ENCODE results near the gene CTSC. TPM values are rescaled to one million over a fixed set of nuclear protein-coding genes. Genes with fewer than 3 reads are reported as not detected.
"Not testable (repeated sequence)": the region's sequence is repeated elsewhere in the genome, so short reads cannot be mapped to it uniquely, and the experiment has no call there.

CTSC gene
- total RNA-seq, 1 experiment from 2014 or later: not detected

DNA sequence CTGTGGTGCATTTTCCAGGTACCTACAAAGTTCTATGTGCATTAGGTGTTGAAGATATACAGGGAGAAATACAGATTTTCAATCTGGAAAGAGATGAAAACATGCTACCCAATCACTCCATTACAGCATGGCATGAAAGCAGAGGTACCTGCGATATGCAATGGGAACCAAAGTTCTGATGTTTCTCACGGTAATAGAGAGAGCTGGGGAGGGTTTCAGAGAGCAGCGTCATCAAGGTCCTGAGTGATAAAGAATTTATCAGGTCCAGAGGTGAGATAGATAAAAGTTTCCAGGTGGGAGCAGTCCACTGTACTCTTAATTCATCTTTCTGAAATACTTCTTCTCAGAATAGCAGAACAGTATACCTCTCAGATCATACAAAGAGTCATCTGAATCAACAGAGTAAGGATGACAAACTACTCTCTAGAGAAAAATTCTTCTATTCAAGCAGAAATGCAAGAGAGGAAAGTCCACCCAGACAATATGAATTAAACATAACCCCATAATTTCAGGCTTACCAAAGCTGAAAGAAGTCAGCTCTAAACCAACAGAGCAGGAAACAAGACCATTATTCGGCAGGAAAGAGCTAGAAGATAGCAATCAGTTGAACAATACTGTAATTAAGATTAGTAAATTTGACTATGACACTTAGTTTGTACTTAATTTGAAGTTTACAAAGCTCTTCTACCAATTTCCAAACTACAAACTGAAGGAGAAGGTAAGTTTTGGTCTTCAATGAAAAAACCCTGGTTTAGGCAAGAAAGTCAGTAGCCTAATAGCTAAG lies 12.8 kb downstream of the CTSC start:
- DNase-seq (ENCODE audit: low spot score): no peak
- in situ Hi-C loops (cut with HindIII; ENCODE audit: low sequenced_read_pairs): no loop called here

DNA sequence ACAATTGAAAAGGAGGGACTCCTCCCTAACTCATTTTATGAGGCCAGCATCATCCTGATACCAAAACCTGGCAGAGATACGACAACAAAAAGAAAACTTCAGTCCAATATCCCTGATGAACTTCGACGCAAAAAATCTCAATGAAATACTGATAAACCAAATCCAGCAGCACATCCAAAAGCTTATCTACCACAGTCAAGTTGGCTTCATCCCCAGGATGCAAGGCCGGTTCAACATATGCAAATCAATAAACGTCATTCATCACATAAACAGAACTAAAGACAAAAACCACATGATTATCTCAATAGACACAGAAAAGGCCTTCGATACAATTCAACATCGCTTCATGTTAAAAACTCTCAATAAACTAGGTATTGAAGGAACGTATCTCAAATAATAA lies 14.7 kb downstream of the CTSC start:
- in situ Hi-C loops (cut with HindIII; ENCODE audit: low sequenced_read_pairs); DNase-seq (ENCODE audit: low spot score): not testable (repeated sequence)

DNA sequence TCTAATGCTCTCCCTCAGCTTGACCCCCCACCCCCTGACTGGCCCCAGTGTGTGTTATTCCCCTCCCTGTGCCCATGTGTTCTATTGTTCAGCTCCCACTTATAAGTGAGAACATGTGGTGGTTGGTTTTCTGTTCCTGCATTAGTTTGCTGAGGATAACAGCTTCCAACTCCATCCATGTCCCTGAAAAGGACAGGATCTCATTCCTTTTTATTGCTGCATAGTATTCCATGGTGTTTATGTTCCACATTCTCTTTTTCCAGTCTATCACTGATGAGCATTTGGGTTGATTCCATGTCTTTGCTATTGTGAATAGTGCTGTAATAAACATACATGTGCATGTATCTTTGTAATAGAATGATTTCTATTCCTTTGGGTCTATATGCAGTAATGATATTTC lies 16.1 kb downstream of the CTSC start:
- DNase-seq (ENCODE audit: low spot score); in situ Hi-C loops (cut with HindIII; ENCODE audit: low sequenced_read_pairs): not testable (repeated sequence)

DNA sequence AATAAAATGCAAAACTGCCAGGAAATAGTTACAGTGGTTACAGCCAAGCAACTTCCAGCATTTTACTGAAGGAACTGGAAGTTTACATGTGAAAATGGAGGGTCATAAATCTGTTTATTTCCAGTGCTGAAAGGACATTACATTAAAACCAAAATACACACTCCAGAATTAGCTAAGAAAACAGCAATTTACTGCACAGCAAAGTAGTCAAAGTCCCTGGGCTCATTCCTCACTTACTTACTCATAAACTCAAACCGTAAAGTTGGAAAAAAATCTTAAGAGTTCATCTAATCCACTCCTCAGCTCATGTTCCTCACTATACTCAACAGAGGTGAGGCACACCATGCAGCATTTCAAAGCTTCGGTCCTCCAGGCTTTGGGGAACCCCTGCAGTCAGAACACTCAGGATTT lies 17.4 kb downstream of the CTSC start:
- in situ Hi-C loops (cut with HindIII; ENCODE audit: low sequenced_read_pairs): no loop called here
- no peak for DNase-seq (ENCODE audit: low spot score)

DNA sequence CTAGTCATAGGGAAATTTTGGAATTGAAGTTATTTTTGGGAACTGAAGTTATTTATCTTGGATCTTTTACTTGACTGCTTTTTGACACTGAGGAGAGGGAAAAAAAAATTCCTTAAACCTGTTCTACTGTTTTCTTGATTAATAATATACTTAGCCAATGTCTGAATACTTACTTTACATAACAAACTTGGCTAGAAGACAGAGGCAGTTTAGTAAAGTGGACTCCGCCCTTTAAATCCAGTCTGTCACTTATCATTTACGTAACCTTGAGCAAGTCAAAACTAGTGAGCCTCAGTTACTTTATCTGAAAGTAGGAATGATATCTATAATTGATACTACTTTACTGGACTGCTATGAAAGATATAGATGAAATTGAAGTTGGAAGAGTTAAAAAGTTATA lies 19.5 kb downstream of the CTSC start:
- in situ Hi-C loops (cut with HindIII; ENCODE audit: low sequenced_read_pairs): no loop called here
- no peak for DNase-seq (ENCODE audit: low spot score)

DNA sequence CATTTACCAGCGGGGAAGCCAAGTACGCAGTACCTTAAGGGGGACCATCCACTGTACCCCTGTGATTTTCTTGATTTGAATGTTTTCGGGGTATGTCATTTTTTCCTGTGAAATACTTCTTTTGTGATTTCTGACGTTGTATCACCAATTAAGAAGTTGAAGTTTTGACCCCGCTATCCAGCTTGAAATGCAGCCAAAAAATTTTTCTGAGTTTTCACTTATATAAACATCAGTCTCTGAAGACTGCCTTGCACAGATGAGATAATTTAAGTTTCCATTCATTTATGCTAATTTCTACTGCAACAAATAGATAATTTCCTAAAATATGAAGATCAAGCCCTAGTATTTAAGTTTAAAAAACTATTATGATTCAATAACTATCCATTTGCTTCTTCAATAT lies 20.0 kb downstream of the CTSC start:
- in situ Hi-C loops (cut with HindIII; ENCODE audit: low sequenced_read_pairs): no loop called here

DNA sequence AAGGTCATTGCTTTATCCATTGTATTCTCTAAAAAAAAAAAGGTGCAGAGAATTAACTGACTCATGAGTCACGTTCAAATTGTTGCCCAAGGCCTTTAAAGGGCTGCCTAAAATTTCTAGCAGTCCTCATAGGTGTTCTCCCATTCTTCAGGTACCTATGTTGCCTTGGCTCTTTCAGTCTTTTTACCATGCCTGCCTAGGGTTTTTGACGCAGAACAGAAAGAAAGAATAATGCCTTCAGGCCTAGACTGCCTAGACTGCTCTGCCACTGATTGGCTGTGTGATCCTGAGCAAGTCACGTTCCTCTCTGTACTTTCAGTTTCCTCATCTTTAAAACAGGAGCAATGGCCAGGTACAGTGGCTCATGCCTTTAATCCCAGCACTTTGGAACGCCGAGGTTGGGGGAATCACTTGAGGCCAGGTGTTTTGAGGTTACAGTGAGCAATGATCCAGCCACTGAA lies 21.5 kb downstream of the CTSC start:
- in situ Hi-C loops (cut with HindIII; ENCODE audit: low sequenced_read_pairs): no loop called here
- DNase-seq (ENCODE audit: low spot score): no peak

More for the DNA sequence above, 20.0 kb downstream of the CTSC start:
- no peak for DNase-seq (ENCODE audit: low spot score)

DNA sequence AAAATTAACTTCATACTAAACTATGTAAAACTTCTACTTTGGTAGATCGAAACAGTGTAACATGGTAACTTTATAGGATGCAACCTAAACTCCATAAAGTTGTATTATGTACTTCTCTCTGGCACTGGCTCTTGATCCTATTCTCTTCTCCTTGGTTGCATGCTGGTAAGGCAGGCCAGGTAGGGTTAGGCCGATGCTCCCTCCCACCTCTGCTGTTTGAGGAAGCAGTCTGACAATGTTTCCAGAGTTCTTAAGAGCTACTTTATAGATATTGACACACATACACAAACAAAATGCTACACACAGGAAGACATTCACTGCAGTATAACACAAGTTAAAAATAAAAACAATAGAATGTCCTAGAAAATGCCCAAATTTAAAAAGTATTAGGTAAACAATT lies 22.5 kb downstream of the CTSC start:
- in situ Hi-C loops (cut with HindIII; ENCODE audit: low sequenced_read_pairs): no loop called here
- no peak for DNase-seq (ENCODE audit: low spot score)

DNA sequence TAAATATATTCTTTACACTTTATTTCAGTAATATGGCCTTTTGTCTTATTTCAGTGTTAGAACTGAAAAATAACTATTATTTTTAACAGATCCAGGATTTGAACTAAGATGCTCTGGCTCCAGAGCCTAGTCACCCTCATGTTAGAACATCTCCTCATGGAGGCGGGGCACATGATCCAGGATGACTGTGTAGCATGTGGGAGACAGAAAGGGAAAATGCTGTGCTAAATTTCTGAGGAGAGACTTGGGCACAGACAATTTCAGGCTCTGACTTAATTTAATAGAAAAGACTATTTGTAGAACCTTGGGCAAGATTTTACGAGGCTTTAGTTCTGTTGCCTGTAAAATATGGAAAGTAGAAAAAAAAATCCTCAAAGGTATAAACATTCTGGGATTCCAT lies 24.1 kb downstream of the CTSC start:
- no peak for DNase-seq (ENCODE audit: low spot score)
- in situ Hi-C loops (cut with HindIII; ENCODE audit: low sequenced_read_pairs): no loop called here

DNA sequence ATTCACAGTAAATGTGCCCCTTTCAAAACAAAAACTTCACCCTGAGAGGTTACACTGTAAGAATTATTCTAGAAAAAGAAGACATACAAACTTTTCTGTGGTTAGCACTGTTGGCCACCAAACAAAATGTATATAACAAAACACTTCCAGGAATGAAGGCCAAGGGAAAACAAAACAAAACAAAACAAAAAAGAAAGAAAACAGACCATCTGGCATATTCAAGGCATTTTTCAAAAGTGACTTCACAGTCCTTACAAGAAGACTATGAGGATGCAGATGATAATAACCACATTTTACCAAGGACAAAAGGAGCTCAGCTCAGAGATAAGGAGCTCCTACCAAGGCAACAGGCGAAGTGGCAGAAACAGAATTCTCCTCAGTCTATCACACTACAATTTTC lies 24.9 kb downstream of the CTSC start:
- no peak for DNase-seq (ENCODE audit: low spot score)
- in situ Hi-C loops (cut with HindIII; ENCODE audit: low sequenced_read_pairs): no loop called here

DNA sequence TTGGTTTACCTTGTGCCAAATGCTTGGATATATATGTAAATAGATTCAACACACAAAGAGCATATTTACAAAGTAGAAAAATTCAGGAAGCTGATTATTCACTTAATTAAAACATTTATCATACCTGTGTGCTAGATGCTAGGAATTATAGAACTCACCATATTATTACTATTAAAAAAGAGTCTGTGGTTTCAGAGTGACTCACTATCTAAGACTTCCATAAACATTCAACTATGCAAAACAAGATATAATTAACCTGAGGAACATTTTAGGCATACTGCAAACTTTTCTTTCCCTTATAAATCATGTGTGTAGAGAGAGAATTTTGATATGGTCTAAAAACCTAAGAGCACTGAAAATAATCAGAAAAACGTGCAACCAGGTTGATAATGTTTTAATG lies 27.3 kb downstream of the CTSC start:
- no peak for DNase-seq (ENCODE audit: low spot score)
- in situ Hi-C loops (cut with HindIII; ENCODE audit: low sequenced_read_pairs): no loop called here

DNA sequence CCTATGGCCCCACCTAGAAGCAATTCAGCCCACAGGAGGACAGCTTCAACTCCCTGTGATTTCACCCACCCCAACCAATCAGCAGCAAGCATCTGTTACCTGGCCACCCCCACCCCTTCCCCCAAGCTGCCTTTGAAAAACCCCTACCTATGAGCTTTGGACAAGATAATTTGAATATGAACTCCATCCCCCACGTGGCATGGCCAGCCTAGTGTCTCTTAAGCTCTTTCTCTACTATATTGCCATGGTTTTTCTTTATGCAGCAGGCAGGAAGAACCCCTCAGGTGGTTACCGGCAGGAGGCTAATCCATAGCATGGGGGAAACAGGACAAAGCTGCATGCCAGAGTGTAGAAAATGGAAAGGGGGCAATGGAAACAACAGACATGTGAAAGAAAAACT lies 29.0 kb downstream of the CTSC start:
- DNase-seq (ENCODE audit: low spot score): no peak

DNA sequence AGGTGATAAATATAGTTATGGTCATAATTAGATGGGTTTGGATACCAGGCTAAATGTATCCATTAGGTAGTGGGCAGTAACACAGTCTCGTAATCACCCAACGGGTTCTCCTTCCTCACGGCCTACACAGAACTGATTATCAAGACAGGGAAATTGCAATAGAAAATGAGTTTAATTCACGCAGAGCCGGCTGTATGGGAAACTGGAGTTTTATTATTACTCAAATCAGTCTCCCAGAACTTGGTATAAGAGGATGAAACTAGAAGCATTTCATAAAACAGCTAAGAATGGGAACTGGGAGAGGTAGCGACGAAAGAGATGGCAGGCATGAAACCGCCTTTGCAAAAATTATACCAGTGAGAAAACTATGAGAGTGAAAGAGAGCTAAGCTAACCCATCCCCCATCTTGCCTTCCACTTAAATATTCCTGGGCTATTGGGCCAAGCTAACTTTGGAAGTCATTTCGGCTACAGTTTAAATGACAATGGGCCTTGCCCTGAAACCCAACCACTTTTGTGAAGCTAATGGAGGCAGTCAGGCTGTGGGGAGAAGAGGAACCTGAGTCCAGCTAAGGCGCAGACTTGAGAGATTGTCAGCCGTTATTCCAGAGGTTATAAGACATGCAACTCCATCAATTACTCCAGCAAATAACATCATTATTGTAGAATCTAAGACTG lies 29.6 kb downstream of the CTSC start:
- in situ Hi-C loops (cut with HindIII; ENCODE audit: low sequenced_read_pairs): no loop called here
- DNase-seq (ENCODE audit: low spot score): no peak

More for the DNA sequence above, 29.0 kb downstream of the CTSC start:
- in situ Hi-C loops (cut with HindIII; ENCODE audit: low sequenced_read_pairs): no loop called here

DNA sequence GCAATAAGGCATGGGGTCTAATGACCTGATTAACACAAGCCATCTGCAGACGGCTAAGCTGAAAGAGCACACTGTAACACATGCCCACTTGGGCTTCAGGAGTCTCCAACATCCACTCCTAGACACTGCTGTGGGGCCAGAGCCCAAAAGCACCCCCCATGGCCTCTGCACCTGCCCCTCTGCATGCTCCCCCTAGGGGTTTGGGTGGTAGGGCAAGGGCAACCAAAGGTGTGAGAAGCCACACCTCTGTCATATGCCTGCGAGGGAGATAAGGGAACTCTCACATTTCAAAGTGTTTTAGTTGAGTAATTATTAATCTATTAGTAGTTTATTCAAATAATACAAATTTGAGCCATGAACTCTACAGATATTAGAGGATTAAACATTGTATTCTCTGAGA lies 30.8 kb downstream of the CTSC start:
- no peak for DNase-seq (ENCODE audit: low spot score)
- in situ Hi-C loops (cut with HindIII; ENCODE audit: low sequenced_read_pairs): no loop called here

DNA sequence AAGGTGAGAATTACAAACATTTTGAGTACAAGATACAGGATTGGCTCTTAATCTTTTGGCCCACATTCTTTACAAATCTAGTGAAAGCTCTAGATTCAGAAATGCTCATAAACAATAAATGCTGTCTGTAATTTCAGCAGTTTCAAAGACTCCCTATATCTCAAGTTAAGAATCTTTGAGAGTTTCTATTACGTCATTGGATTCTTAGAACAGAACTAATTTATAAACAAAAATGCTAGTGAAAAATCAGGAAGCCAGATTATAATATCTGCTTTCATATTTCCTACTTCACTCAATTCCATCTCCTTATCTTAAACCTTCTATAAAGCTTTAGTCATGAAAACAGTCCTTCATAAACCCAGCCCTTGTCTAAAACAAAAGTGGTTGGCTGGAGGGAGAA lies 32.1 kb downstream of the CTSC start:
- DNase-seq (ENCODE audit: low spot score): no peak
- in situ Hi-C loops (cut with HindIII; ENCODE audit: low sequenced_read_pairs): no loop called here

DNA sequence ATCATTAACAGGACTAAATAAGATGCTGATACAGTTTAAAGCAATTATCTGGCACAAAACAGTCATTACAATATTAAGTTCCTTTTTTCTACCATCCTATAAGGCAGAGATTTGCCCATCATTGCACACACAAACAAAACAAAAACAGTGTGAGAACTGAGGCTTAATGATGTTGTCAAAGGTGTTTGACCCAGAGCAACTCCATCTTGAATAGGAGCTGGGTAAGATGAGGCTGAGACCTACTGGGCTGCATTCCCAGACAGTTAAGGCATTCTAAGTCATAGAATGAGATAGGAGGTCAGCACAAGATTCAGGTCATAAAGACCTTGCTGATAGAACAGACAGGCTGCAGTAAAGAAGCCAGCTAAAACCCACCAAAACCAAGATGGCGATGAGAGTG lies 33.2 kb downstream of the CTSC start:
- in situ Hi-C loops (cut with HindIII; ENCODE audit: low sequenced_read_pairs): no loop called here
- DNase-seq (ENCODE audit: low spot score): no peak

DNA sequence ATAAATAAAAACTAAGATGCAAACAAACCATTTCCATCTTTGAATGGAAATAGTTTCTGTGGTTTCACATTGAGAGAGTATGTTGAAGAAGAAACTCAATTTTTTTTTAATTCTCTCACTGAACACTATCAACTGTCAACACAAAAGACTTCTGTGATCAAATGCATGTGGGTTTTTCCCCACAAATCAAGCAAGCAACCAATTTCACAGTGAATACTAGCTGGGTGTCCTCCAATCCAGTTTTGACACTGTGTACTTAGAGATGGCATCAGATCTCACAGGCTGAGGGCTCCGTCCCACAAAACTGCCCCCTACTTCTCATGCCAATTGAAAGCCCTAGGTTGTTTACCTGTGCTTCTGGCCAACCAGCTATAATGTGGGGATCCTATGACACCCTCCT lies 34.5 kb downstream of the CTSC start:
- in situ Hi-C loops (cut with HindIII; ENCODE audit: low sequenced_read_pairs): no loop called here
- DNase-seq (ENCODE audit: low spot score): no peak

DNA sequence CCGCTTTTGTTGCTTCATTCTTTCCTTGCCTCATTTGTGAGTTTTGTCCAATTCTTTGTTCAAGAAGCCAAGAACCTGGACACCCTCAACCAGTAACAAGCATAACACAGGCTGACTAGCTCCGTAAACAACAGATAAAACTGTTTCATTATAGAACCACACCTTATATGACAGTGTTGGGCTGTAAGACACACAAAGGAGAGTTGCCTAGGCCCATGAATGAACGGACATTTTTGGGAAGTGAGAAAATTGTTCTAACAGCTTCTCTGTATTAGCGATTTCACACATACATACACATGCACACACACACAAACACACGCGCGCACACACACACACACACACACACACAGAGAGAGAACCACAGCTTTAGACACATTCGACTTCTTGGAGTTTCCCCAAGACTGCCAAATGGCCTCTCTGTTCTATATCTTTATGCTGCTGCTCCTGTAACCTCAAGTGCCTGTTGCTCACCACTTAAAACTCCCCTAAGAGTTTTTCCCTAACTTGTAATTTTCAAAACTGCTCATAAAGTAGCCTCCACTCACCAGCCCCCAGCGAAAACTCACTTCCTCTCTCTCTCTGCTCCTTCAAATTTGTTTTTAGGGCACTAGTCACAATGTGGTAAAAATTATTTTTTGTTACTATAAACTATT lies 35.9 kb downstream of the CTSC start:
- DNase-seq (ENCODE audit: low spot score): no peak
- in situ Hi-C loops (cut with HindIII; ENCODE audit: low sequenced_read_pairs): no loop called here

DNA sequence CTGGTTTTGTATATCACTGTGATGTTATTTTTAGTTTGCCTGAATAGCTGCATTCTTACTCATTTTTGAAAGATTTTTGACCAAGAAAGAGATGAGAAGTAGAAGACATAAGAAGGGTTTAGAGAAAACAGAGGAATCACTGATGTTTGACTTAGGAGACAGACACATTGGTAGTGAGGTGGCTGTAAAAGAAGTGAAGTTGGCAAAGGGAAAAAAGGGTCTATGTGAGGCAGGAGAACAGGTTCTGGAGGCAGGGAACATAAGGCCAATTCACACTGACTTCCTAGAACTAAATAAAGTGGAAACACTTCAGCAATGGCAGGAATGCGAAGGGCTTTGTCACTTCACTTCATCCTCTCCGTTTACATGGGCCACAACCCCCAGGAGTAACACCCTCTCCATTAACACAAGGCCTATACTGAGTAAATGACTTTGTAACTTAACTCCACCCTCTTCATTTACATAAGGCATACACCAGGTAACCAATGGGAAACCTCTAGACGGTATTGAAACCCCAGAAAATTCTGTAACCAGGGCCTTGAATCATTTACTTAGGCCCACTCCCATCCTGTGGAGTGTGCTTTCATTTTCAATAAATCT lies 36.5 kb downstream of the CTSC start:
- in situ Hi-C loops (cut with HindIII; ENCODE audit: low sequenced_read_pairs): no loop called here
- no peak for DNase-seq (ENCODE audit: low spot score)

DNA sequence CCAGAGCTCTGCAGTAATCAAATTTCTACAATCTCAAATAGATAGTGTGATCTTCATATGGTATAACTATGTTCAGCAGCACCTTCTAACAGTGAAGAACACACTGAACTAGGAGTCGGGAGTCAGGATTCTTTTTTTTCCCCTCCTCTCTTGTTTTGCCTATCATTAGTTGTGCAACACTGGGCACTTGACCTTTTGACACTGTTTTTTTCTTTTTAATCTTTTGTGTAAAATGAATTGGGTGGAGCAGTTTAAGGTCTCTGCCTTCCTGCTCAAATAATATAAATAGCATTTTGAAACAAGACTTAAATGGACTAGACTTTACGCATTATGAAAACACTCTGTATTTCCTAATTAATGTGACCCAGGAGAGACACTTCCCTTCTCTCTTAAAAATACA lies 39.7 kb downstream of the CTSC start:
- no peak for DNase-seq (ENCODE audit: low spot score)
- in situ Hi-C loops (cut with HindIII; ENCODE audit: low sequenced_read_pairs): no loop called here
